ENCODE measurements around the gene PPP1R10.
A peak's percentile ranks its signal among the peaks of the same experiment; 100 is the strongest.

Gene PPP1R10

GRCh38 chr6:30654798-30655742, 38.0 kb upstream of the PPP1R10 start:
- no peak for TF ChIP-seq EZH2phosphoT487 (IDR thresholded peaks at IDR 0.05; ENCODE audit: low read length)
- no peak for TF ChIP-seq CTCF (IDR thresholded peaks at IDR 0.05; ENCODE audit: low read length)
- TF ChIP-seq EZH2 (optimal IDR thresholded peaks at IDR 0.05; ENCODE audit: low read depth, low read length) = no peak
- H2AFZ ChIP-seq (ENCODE audit: low read length) = no peak overlapping the region
- H4K20me1 ChIP-seq (ENCODE audit: insufficient read depth, low read length) = no peaks in the 10 kb centered on the region

GRCh38 chr6:30651143-30651542, 34.1 kb upstream of the PPP1R10 start:
- peaks cover 4% of the 10 kb centered on the region; the same call in 1 of the 2 replicates for H3K36me3 ChIP-seq (replicated peaks; ENCODE audit: insufficient read depth, low read length)

More at GRCh38 chr6:30654798-30655742, 38.0 kb upstream of the PPP1R10 start:
- no peaks in the 10 kb centered on the region for H3K9me3 ChIP-seq (replicated peaks; ENCODE audit: insufficient read depth, low read length)
- H3K9ac ChIP-seq (ENCODE audit: low read length) = no peak overlapping the region
- no peak overlapping the region for H3K27ac ChIP-seq (ENCODE audit: low read length)
- no peaks in the 10 kb centered on the region for H3K9me2 ChIP-seq (replicated peaks; ENCODE audit: insufficient read depth, low read length)
- no peaks in the 10 kb centered on the region; the same call in 1 of the 2 replicates for H3K36me3 ChIP-seq (replicated peaks; ENCODE audit: insufficient read depth, low read length)
- H3F3A ChIP-seq (ENCODE audit: insufficient read depth, low read length) = peaks cover 4% of the 10 kb centered on the region
- no peak for DNase-seq
- no peak overlapping the region for H3K4me3 ChIP-seq (ENCODE audit: low read length)
- peaks cover under 1% of the 10 kb centered on the region; the same call in 1 of the 2 replicates for H3K79me2 ChIP-seq (ENCODE audit: low read length)
- H3K4me2 ChIP-seq (ENCODE audit: low read depth, low read length) = no peak overlapping the region
- no peaks in the 10 kb centered on the region for H3K4me1 ChIP-seq (ENCODE audit: low read length)
- no peaks in the 10 kb centered on the region for H3K27me3 ChIP-seq (replicated peaks; ENCODE audit: insufficient read depth, low read length)

GRCh38 chr6:30647242-30648116, 30.4 kb upstream of the PPP1R10 start:
- peaks cover 42% of the 10 kb centered on the region for H3K79me2 ChIP-seq (ENCODE audit: low read length)
- peaks cover 8% of the 10 kb centered on the region for H3F3A ChIP-seq (ENCODE audit: insufficient read depth, low read length)
- H3K9ac ChIP-seq (ENCODE audit: low read length) = peak overlapping the region; percentile 96
- DNase-seq = peak; percentile 70
- peak overlapping the region; percentile 79 for H3K27ac ChIP-seq (ENCODE audit: low read length)
- H3K9me2 ChIP-seq (replicated peaks; ENCODE audit: insufficient read depth, low read length) = no peaks in the 10 kb centered on the region
- H3K4me1 ChIP-seq (ENCODE audit: low read length) = peaks cover 5% of the 10 kb centered on the region; the same call in 1 of the 2 replicates
- H3K9me3 ChIP-seq (replicated peaks; ENCODE audit: insufficient read depth, low read length) = no peaks in the 10 kb centered on the region
- TF ChIP-seq CTCF (IDR thresholded peaks at IDR 0.05; ENCODE audit: low read length) = no peak
- no peak for TF ChIP-seq EZH2 (optimal IDR thresholded peaks at IDR 0.05; ENCODE audit: low read depth, low read length)
- TF ChIP-seq EZH2phosphoT487 (IDR thresholded peaks at IDR 0.05; ENCODE audit: low read length) = no peak
- H3K36me3 ChIP-seq (replicated peaks; ENCODE audit: insufficient read depth, low read length) = peaks cover 4% of the 10 kb centered on the region; the same call in 1 of the 2 replicates
- H4K20me1 ChIP-seq (ENCODE audit: insufficient read depth, low read length) = no peaks in the 10 kb centered on the region
- H3K27me3 ChIP-seq (replicated peaks; ENCODE audit: insufficient read depth, low read length) = no peaks in the 10 kb centered on the region
- peak overlapping the region; percentile 99 for H3K4me3 ChIP-seq (ENCODE audit: low read length)
- peak overlapping the region; percentile 77 for H2AFZ ChIP-seq (ENCODE audit: low read length)
- peak overlapping the region; percentile 93 for H3K4me2 ChIP-seq (ENCODE audit: low read depth, low read length)

More at GRCh38 chr6:30651143-30651542, 34.1 kb upstream of the PPP1R10 start:
- Histone ChIP-seq H3K27me3 (replicated peaks; ENCODE audit: insufficient read depth, low read length) (no peaks in the 10 kb centered on the region), H3F3A (ENCODE audit: insufficient read depth, low read length) (peaks cover 8% of the 10 kb centered on the region), H3K9me3 (replicated peaks; ENCODE audit: insufficient read depth, low read length) (no peaks in the 10 kb centered on the region), H2AFZ (ENCODE audit: low read length) (no peak overlapping the region), H3K9me2 (replicated peaks; ENCODE audit: insufficient read depth, low read length) (no peaks in the 10 kb centered on the region), H3K9ac (ENCODE audit: low read length) (no peak overlapping the region), H3K4me1 (ENCODE audit: low read length) (peaks cover 5% of the 10 kb centered on the region; the same call in 1 of the 2 replicates), H4K20me1 (ENCODE audit: insufficient read depth, low read length) (no peaks in the 10 kb centered on the region), H3K4me3 (ENCODE audit: low read length) (no peak overlapping the region), H3K79me2 (ENCODE audit: low read length) (peaks cover 34% of the 10 kb centered on the region), H3K4me2 (ENCODE audit: low read depth, low read length) (no peak overlapping the region), H3K27ac (ENCODE audit: low read length) (no peak overlapping the region)
- no peak for DNase-seq
- TF ChIP-seq EZH2 (optimal IDR thresholded peaks at IDR 0.05; ENCODE audit: low read depth, low read length) = no peak
